Gastroesophageal sphincter (tissue), 3 donors: ENCODE results near the gene RBKS.
"Not testable (repeated sequence)": the region's sequence is repeated elsewhere in the genome, so short reads cannot be mapped to it uniquely, and the experiment has no call there.

Experiments
- EP300 ChIP-seq: sonication (generic); formaldehyde crosslinking; IDR thresholded peaks from one replicate; pipeline ENCODE4 v1.6.1; 2017; ENCODE audit warnings: antibody characterized with exemption, mild to moderate bottlenecking
- POLR2A ChIP-seq, 2 donors: fragments of 450-650 bp; IDR thresholded peaks; one replicate each; pipeline ENCODE4 v1.6.1; 2017; ENCODE audit warnings: antibody characterized with exemption in 2 of 2, mild to moderate bottlenecking in 2 of 2, moderate library complexity in 1 of 2
- POLR2AphosphoS5 ChIP-seq: sonication (generic); formaldehyde crosslinking; IDR thresholded peaks from one replicate; pipeline ENCODE4 v1.6.1; 2017; ENCODE audit warnings: antibody characterized with exemption
- TF ChIP-seq, protein P1 (sequence below), 4 experiments: fragments of 200-600 bp in 2 of 4; fragments of 450-650 bp in 2 of 4; sonication (generic) in 1 of 4; IDR thresholded peaks; one replicate each; pipeline ENCODE4 v1.5.1; 2017 to 2019; ENCODE audit warnings: antibody characterized with exemption in 4 of 4, mild to moderate bottlenecking in 2 of 4, moderate library complexity in 2 of 4

DNA sequence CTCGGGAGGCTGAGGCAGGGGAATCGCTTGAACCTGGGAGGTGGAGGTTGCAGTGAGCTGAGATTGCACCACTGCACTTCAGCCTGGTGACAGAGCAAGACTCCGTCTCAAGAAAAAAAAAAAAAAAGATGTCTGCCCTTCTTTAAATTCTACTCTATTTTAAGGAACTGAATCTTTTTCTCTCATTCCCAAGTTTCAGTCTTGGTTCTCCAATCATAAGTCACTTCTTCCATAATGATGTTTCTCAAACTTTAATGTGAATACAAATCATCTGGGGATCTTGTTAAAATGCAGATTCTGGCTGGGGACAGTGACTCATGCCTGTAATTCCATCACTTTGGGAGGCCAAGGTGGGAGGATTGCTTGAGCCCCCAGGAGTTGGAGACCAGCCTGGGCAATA is 125.7 kb downstream of the RBKS start:
- TF ChIP-seq, protein P1, sequence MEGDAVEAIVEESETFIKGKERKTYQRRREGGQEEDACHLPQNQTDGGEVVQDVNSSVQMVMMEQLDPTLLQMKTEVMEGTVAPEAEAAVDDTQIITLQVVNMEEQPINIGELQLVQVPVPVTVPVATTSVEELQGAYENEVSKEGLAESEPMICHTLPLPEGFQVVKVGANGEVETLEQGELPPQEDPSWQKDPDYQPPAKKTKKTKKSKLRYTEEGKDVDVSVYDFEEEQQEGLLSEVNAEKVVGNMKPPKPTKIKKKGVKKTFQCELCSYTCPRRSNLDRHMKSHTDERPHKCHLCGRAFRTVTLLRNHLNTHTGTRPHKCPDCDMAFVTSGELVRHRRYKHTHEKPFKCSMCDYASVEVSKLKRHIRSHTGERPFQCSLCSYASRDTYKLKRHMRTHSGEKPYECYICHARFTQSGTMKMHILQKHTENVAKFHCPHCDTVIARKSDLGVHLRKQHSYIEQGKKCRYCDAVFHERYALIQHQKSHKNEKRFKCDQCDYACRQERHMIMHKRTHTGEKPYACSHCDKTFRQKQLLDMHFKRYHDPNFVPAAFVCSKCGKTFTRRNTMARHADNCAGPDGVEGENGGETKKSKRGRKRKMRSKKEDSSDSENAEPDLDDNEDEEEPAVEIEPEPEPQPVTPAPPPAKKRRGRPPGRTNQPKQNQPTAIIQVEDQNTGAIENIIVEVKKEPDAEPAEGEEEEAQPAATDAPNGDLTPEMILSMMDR (IDR thresholded peaks at IDR 0.05): not testable (repeated sequence)
- TF ChIP-seq POLR2AphosphoS5; POLR2A (IDR thresholded peaks at IDR 0.05); EP300: not testable (repeated sequence)
